ENCODE results near the gene ABL1.
"Not testable (repeated sequence)": the region's sequence is repeated elsewhere in the genome, so short reads cannot be mapped to it uniquely, and the experiment has no call there.

Gene ABL1

DNA sequence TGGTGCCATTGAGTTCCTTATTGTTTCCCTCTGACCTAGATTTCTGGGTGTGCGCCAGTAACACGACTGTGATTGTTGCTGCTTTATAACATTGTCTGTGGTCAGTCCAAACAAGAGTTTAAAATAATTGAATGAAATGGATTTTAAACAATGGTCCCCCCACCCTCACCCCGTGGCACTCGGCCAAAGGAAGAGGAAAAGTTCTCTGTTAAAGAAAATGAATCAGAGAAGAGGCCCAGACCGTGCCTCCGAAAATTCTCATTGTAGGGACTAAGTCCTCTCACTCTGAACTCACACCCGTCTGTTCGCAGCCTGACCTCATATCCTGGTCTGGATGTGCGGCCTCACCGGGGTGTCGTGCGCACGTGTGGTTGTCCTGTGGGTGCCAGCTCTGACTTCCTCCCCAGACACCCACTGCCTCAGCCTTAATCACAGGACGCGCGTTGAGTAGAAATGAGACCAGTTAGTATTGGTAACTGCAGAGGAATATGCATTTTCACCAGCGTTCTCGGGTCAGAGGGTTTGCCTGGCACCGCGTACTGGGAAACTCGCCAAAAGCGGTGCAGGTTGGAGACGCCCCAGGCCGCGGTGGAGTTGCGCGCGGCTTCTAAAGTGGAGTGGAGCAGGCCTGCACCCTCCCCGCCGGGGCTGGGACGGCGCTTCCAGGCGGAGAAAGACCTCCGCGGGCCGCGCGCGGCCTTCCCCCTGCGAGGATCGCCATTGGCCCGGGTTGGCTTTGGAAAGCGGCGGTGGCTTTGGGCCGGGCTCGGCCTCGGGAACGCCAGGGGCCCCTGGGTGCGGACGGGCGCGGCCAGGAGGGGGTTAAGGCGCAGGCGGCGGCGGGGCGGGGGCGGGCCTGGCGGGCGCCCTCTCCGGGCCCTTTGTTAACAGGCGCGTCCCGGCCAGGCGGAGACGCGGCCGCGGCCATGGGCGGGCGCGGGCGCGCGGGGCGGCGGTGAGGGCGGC lies at the start of gene ABL1:
TSS of gene ABL1 (plus strand) at position 884 of the 966 bp plus-strand sequence. CDS start 193 bp downstream, outside the sequence.
- DNase-seq (ENCODE audit: low read depth in 2 of 3, low spot score in 2 of 3), result peak; percentile 34 to 58 (median 56)

DNA sequence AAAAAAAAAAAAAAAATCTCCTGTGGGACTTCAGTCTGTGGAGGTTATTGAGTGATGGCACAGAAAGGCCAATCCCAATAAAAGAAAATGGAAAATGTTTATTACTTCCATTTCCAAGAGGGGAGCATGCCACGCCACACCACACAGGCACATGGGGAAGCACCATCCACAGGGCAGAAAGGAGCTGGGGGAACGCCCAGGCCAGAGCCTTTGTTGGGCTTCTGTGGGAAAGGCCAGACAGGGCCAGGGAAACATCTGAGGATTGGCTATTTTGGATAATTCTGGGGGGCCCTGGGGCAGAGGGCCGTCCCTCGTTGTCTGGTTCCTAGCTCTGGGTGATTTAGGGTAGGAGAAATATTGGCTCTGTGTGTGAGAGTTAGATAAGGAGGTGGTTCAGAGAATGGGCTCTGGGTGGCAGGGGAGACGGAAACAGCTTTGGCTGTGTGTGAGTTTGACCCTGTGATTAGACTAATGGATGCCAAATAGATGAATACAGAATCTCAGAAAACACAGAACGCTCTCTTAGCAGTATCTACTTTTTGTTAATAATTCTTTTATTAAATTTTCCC lies 49.0 kb upstream of the ABL1 start:
- no peak for DNase-seq (ENCODE audit: low read depth in 2 of 3, low spot score in 2 of 3)

DNA sequence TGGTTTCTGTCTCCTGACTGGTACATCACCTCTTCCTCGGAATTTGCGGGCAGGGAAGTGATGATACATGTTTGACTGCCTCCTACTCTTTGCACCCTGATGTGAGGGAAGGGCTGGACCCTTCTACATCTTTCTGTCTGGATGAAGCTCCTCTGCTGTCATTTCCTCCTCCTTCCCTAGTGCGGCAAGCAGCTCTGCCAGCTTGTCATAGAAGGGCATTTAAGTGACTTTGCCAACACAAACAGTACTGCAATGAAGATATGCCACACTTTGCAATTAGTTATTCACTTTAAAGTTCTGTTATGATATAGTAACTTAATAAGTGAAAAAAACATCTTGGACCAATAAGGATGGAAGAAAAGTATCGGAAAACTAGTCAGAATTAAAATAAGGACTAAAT lies 48.5 kb upstream of the ABL1 start:
- DNase-seq (ENCODE audit: low read depth in 2 of 3, low spot score in 2 of 3), result no peak

DNA sequence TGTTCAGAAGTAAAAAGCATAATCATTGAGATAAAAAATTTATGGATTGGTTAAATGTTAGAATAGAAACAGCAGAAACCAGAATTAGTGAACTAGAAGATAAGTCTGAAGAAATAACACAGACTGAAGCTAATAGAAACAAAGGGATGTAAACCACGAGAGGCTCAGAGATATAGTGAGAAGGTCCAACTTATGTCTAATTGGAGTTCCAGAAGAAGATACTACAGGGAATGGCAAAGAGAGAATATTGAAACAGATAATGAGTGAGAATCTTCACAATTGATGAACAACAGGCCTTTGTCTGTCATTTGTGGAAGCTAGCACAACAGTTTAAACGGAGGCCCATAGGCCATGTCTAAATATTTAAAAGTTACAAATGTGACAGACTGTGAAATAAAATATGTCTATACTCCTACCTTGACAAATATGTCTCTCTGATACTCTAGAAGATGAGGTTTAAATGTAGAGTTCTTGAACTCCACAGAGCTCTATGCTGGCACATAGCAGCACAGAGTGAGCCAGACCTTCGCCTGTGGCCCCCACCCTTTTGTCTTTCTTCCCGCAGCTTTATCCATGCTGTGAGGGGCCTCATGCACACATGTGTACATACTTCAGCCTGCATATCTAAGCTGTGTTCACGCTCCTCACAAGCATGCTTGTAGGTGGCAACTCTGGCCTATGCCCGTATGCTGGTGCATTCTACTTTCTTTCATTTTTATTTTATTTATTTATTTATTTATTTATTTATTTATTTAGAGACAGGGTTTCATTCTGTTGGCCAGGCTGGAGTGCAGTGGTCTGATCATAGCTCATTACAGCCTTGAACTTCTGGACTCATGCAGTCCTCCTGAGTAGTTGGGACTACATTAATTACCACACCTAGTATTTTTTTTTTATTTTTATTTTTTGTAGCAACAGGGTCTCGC lies 45.0 kb upstream of the ABL1 start:
- no peak for DNase-seq (ENCODE audit: low read depth in 2 of 3, low spot score in 2 of 3)

DNA sequence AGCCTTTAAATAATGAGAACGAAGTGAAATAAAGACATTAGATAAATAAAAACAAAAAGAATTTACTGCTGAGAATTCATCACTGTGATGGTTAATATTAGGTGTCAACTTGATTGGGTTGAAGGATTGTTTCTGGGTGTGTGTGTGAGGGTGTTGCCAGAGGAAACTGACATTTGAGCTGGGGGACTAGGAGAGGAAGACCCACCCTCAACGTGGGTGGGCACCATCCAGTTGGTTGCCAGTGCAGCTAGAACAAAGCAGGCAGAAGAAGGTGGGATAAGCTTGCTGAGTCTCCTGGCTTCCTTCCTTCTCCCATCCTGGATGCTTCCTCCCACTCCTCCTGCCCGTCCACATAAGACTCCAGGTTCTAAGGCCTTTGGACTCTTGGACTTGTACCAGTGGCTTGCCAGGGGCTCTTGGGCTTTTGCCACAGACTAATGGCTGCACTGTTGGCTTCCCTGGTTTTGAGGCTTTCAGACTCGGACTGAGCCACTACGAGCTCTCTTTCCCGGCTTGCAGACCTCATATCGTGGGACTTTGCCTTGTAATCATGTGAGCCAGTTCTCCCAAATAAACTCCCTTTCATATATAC lies 43.7 kb upstream of the ABL1 start:
- no peak for DNase-seq (ENCODE audit: low read depth in 2 of 3, low spot score in 2 of 3)

DNA sequence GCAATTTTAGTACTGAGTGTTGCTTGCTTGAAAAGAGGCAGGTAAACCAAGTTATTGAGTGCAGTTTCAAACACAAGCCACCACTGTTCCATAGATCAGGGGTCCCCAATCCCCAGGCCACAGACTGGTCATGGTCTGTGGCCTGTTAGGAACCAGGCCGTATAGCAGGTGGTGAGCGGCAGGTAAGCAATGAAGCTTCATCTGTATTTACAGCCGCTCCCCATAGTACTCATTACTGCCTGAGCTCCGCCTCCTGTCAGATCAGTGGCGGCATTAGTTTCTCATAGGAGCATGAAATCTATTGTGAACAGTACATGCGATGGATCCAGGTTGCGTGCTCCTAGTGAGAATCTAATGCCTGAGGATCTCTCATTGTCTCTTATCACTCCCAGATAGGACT lies 41.5 kb upstream of the ABL1 start:
- DNase-seq (ENCODE audit: low read depth in 2 of 3, low spot score in 2 of 3), result no peak

DNA sequence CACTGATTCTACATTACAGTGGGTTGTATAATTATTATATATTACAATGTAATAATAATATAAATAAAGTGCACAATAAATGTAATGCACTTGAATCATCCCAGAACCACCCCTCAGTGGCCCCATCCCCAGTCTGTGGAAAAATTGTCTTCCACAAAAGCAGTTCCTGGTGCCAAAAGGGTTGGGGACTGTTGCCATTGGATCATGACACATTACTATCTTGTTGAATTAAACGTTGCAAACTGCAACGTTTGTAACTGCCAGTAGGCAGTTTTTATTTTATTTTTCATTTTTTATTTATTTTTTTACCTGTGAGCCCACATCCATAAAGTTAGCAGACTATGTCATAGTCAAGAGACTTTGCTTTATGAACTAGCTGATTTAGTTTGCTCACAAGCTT lies 41.0 kb upstream of the ABL1 start:
- DNase-seq (ENCODE audit: low read depth in 2 of 3, low spot score in 2 of 3), result not testable (repeated sequence)

DNA sequence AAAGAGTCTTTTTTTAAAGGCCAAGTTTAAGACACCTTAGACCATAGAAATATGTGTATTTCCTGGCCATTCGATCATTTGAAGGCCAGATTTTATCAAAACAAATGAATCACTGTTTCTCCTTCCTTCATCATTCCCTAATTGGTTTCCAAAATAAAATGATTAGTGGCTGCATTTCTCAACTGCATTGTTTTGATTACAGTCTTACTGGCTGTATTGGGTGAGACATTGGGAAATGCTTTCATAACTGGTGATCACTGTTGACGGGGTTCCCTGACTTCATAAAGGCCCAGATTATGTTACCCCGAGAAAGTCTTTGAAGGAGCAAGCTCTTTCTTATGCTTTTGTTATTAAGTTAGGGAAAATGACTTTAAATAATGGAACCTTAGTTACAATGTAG lies 40.6 kb upstream of the ABL1 start:
- not testable (repeated sequence) for DNase-seq (ENCODE audit: low read depth in 2 of 3, low spot score in 2 of 3)

DNA sequence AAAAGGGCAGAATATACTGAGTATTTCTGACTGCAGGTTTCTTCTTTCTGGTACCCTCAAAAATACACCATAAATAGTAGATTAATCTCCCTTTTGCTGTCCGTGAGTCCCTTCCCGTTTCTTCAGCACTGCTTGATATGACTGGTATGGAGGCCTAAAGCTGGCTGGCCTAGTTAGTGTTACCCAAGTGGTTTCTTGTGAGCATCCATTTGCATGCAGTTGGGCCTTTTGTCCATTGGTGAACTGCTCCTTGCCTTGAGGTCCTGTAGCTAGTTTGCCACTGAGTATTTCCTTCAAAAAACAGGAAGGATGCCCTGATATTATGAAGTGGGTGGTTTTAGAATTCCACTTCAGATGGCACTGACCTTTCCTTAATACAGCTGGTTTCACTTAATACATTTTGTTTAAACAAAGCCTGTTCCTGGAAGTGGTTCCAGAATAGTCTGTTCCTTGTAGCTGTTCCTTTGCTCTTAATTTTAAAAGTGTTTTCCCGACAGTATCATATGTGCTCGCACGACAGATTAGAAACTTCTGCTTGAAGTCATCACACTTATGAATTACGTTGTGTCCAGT lies 40.0 kb upstream of the ABL1 start:
- no peak for DNase-seq (ENCODE audit: low read depth in 2 of 3, low spot score in 2 of 3)

DNA sequence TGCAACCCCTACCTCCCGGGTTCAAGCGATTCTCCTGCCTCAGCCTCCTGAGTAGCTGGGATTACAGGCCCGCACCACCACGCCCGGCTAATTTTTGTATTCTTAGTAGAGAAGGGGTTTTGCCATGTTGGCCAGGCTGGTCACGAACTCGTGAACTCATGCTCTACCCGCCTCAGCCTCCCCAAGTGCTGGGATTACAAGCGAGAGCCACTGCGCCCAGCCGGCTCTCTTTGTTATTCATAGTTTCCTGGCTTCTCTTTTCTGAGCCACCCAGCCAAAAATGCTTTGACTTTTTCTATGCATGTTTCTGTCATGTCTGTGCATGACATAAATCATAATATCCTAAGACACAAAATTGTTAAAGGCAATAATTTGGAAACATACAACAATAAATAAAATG lies 31.9 kb upstream of the ABL1 start:
- DNase-seq (ENCODE audit: low read depth in 2 of 3, low spot score in 2 of 3), result not testable (repeated sequence)

DNA sequence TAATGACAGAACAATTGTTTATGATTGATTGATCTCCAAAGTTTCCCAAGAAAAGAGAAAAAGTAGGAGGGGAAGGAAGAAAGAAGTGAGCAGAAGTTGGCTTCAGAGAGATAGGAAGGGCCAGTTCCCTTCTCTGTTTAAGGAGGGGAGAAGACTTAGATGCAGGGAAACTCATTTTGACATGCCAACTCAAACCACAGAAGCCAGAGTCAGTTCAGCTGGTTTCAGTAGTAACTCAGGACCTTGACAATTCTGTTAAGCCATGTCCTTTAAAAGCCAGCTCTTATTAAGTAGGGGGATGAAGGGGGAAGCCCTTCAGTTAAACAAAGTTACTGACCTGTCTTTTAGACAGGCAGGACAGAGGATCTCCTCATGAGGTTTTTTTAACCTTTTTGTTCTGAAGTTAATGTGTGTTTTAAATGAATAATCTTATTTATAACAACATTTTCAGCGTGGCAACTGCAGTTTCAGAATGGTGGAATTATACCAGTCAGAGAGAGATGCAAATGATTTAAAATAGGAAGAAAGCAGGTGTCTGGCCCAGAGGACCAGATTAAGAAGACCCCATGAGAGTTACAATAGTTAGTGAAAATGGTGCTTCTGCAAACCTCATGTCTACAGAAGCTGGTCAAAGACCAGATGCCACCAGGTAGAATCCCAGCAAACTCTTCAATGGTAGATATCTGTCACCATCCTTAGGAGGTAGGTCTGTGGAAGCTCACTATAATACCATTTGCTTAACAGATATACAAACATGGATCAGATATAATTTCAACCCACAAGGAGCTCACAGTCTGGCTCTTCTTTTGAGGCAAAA lies 29.3 kb upstream of the ABL1 start:
- no peak for DNase-seq (ENCODE audit: low read depth in 2 of 3, low spot score in 2 of 3)

DNA sequence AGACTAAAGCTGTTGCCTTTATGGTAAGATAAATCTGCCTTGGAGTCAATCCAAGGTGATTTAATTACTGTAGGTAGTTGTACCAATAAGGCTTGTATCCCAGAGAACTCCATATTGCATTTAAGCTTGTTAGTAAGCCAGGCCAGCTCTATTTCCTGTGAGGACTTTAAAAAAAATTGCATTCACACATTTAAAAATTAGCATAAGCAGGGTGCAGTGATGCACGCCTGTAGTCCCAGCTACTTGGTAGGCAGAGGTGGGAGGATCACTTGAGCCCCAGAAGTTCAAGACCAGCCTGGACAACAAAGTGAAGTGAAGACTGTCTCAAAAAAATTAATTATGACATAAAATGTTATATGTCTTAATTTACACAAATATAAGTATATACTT lies 28.7 kb upstream of the ABL1 start:
- no peak for DNase-seq (ENCODE audit: low read depth in 2 of 3, low spot score in 2 of 3)

DNA sequence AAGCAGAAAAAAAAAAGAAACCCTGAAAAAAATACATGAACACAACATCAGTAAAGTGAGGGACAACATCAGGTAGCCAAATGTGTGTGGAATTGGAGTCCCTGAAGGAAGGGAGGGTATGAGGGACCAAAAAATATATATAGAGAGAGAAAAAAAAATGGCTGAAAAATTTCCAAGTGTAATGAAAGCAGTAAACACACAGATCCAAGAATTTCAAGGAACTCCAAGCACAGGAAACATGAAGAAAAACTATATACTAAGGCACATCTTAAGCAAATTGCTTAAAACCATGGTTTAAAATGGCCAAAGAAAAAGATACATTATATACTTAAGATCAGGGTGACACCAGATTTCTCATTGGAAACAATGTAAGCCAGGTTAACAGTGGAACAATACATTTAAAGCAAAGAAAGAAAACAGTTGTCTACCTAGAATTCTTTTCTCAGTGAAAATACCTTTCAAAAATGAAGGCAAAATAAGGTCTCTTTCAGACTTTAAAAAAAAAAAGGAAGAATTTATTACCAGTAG lies 24.4 kb upstream of the ABL1 start:
- DNase-seq (ENCODE audit: low read depth in 2 of 3, low spot score in 2 of 3), result no peak

DNA sequence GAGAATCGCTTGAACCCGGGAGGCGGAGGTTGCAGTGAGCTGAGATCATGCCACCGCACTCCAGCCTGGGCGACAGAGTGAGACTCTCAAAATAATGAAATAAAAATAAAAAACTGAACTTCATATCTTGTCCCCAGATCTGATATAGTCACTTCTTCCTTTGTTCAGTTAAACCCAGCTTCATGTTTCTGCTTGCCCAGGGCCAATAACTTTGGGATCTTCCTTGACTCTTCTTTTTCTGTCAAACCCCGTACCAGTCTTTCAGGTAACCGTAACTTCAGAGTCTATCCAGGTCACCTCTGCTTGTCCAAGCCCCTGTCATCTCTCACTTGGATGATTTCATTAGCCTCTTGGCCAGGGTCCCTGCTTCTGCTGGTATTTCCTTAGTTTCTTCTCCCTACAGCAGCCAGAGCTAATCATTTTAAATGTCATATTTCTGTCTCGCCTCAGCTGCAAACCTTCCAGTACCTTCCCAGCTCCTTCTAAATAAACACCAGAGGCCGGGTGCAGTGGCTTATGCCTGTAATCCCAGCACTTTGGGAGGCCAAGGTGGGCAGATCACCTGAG lies 19.7 kb upstream of the ABL1 start:
- DNase-seq (ENCODE audit: low read depth in 2 of 3, low spot score in 2 of 3), result no peak

DNA sequence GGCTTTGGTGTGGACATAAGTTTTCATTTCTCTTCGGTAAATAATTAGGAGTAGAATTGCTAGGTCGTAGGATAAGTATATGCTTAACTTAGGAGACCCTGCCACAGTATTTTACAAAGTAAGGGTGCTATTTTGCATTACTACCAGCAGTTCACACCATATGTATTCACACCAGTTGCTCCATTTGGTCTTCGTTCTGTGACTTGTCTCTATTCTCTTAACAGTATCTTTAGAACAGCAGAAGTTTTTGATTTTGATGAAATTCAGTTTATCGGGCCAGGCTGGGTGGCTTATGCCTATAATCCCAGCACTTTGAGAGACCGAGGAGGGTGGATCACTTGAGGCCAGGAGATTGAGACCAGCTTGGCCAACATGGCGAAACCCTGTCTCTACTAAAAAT lies 17.1 kb upstream of the ABL1 start:
- DNase-seq (ENCODE audit: low read depth in 2 of 3, low spot score in 2 of 3), result no peak

DNA sequence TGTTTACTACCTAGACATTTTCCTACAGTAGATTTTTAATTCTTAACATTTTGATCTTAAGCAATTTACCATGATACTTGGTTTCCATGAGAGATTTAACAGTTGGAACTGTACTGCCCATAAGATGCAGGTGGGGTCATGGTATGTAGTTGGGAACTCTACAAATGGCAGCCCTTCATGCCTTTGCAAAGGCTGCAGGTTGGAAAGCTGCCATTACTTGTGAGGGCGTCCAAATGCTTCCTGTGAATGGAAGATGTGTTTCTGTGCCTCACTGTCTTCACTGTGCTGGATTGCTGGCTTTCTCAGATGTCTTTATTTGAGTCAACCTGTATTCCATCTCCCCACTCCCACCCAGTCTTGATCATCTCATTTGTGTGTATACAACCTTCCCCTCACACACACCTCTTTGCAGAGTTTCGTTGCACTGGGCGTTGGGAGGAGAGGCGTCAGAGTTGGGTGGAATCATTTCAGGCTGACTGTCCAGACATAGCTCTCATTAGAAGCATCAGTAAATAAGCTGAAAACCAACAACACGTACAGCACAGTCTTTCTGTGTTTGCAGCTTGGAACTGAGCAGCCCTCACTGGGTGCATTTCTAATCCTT lies 14.8 kb upstream of the ABL1 start:
- DNase-seq (ENCODE audit: low read depth in 2 of 3, low spot score in 2 of 3), result no peak

DNA sequence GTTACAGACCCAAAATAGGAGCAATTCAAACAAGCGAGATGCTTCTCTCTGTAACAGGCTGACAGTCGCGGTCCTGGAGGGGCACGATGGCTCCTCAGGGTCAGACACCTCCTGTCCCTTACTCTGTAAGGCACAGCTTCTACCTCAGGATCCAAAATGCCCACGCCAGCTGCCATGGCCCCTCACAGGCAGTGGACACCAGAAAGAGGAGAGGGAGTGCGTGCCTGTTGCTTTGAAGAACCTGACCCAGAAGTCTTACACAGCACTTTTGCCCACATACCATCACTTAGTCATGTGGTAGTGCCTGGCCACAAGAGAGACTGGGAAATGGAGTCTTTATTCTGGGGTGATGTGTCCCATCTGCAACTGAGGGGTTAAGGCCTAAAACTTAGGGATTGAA lies 11.6 kb upstream of the ABL1 start:
- no peak for DNase-seq (ENCODE audit: low read depth in 2 of 3, low spot score in 2 of 3)

DNA sequence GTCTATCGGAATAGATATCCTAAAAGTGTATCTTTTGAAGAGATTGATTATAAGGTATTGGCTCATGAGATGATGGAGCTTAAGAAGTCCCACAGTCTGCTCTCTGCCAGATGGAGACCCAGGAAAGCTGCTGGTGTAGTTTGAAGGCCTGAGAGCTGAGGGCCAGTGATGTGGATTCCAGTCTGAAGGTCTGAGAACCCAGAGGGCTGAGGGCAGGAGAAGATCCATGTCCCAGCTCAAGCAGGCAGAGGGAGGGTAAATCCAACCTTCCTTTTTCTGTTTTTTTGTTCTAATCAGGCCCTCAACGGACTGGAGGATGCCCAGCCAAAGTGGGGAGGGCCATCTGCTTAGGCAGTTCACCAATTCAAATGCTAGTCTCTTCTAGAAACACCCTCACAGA lies 11.0 kb upstream of the ABL1 start:
- DNase-seq (ENCODE audit: low read depth in 2 of 3, low spot score in 2 of 3), result no peak

Measured in activated CD8-positive, alpha-beta memory T cell treated with anti-CD3 and anti-CD28 coated beads for 48 hours (primary cell).